Eye (tissue), 1 donor: Measurements from ENCODE around the gene SAP30L.

Experiments used
- DNase-seq: peaks from one replicate; pipeline ENCODE4 v3.0.0-alpha.2; 2015

Gene SAP30L

GRCh38 chr5:154466147-154466546 is 20.4 kb downstream of the SAP30L start:
- DNase-seq: no peak

DNA sequence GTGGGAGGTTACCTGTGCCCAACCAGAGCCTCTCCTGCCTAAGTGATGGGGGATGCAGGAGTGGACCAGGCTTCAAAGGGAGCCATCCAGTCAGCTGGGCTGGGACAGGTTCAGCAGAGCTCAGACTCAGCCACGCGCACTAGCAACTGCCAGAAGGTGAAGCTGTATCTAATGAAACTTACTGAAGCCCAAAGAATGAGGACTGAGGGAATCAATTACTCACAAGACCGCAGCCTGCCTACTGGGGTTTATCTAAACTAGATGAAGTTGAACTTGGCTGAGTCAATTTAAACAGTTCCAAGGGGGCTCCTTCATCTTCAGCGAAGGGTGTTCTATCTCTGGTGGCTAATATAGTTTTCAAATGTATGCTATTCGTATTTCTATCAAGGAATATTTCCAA is 20.9 kb downstream of the SAP30L start:
- DNase-seq: no peak

DNA sequence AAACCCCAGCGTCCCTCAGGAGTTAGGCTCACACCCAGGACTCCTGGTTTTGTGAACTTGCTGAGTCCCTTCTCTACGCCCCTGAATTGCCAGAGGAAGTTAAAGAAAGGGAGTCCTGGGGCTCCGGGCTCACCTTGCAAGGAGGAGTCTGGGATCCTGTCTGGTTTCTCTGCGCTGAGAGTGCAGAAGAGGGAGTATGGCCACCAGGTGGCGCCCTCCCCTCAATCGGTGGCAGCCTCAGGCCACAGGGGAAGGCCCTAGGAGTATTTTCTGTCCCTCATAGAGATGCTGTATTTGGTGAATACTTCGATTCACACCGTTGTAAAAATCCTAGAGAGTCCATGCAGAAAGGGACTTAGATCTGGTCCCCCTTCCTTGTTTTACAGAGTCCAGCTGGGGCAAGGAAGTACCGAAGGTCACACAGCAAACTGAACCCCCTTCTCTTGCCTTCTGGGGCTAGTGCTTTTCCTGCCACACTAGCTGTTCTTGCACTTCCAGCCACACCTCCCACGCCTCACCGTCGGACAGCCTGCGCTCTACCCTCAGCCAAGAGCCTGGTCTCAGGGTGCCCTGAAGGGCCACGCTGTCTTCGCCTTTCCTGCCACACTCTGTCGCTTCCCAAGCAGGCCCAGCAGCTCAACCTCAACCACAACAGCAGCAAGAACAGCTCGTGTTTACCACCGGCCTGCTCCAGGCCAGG is 22.0 kb downstream of the SAP30L start:
- peak; percentile 92 for DNase-seq

- DNase-seq: no peak
These were observed 24.3 kb downstream of the SAP30L start for GRCh38 chr5:154470137-154470536.

- DNase-seq: no peak
These were observed 25.4 kb downstream of the SAP30L start for GRCh38 chr5:154470947-154471870.

GRCh38 chr5:154472871-154473580 is 27.2 kb downstream of the SAP30L start:
- DNase-seq: peak; percentile 64

DNA sequence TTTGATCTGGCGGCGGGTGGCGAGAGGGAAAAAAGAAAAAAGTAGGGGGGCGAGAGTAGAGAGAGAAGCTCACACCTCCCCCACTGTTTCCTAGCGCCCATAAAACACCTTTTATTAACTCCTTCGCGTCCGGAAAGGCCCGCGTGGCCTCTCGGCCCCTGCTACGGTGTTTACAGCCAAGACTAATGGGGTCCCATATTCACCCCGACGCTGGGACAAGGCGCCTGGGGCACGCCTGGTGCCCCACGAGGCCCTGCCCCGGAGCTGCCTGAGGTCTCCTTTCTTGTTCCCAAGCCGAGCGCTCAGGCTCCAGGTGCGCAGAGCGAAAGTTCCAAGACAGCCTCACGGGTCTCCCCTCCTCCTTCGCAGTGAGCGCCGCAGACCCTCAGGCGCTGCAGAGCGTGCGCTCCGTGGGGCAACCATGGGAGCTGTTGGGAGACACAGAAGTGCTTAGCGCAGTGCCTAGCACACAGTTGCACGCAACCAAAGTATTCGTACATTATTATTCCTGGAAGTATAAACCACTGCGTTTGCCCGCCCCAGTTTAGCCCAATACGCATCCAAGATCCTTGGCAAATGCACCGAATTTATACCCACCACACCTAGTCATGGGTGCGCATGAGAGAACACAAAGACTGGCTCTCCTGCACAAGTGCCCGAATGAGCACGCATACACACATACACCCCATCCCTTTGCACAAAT is 27.9 kb downstream of the SAP30L start:
- peak; percentile 67 for DNase-seq

DNA sequence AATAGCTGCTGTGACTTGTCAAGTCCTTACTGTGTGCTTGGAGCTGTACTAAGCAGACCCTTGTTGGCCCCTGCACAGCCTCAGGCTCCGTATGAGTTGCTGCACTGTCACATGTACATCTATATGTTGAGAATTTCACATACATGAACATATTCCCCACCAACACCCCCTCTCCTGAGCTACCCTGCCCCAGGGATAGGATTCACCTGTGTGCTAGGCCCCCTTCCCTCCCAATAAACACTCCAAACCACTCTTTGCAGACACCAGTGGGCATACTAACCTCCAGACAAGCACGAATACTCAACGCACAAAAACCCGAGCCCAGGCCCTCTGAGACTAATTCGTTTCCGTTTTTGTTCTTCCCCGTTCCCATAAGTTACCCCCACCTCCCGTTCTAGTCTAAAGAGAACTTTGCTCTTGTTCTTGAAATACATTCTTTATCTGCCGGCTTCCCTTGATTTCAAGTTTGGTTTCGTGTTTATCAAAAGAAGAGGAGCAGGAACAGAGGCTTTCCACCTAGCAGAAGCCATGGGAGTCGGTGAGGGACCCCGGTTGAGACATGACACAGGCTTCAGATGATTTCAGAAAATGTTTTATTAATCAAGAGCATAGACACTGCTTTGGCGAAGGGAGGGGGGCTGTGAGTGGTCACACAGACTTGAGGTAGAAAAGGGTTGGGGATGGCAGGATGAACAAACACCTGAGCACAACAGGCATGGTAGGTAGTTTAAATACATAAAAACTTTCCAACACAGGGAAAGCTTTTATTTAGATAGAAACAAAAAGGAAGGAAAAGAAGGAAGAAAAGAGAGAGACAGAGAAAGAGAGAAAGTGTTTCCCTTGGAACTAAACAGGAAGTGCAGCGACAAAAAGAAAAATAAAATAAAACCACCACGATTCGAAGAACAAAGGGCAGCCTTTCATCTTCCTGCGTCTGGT is 28.9 kb downstream of the SAP30L start:
- peak; percentile 75 for DNase-seq

- DNase-seq: peak; percentile 75
These were observed 30.0 kb downstream of the SAP30L start for GRCh38 chr5:154475591-154476353.

- peak; percentile 53 for DNase-seq
These were observed 30.8 kb downstream of the SAP30L start for GRCh38 chr5:154476354-154477205.

DNA sequence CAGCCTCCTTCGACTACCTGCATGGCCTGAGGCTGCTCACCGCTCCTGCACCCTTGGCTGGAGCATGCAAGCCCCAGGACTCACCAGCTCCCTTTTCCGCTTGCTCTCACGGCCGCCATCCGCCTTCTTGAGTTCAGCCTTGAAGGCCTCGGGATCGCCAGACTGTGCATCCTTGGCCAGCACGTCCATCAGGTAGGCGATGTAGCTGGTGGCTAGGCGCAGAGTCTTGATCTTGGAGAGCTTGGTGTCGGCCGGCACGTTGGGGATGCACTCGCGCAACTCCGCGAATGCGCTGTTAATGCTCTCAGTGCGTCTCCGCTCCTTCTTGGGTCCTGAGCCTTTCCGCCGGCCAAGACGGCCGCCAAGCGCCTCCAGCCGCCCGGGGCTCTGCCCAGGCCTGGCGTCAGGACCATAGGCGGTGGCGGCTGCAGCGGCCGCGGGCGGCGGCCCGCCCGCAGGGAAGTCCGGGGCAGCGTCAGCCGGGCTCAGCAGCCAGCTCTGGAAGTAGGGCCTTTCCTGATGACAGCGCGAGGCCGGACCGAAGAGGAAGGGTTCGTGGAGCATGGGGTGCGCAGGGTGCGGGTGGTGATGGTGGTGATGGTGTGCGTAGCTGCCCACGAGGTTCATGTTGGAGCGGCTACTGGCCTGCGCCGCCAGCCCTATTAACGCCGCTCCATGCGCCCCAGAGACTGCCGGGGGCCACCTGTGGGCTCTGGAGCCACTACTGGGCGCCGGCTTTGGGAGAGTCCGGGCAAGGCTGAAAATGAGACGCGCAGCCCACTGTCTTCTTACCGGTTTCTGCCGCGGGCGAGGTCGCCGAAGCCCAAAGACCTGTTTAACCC is 31.8 kb downstream of the SAP30L start:
- DNase-seq: peak; percentile 74

- DNase-seq: peak; percentile 78
These were observed 32.4 kb downstream of the SAP30L start, which contains the start of gene HAND1 for GRCh38 chr5:154478224-154478565. HAND1 (minus strand) TSS chr5:154478227; CDS start chr5:154478008, 219 bp downstream.

DNA sequence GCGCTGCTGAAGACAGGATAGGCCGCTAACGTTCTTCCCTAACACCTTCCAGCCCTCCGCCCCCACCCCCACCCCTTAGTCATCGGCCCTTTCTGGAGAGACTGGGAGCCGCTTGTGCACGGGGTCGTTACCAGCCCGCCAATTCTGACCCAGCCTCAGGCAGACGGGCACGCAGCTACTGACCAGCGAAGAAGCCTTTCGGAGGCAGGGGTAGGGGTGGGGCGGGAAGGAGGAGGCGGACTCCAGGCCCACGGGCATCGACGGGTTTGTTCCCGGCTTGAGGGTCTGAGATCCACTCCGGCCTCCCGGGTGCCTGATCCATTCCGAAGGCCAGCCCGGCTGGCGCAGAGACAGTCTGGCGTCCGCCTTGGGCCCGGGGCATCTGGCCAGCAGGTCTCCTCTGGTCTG is 33.0 kb downstream of the SAP30L start:
- no peak for DNase-seq

DNA sequence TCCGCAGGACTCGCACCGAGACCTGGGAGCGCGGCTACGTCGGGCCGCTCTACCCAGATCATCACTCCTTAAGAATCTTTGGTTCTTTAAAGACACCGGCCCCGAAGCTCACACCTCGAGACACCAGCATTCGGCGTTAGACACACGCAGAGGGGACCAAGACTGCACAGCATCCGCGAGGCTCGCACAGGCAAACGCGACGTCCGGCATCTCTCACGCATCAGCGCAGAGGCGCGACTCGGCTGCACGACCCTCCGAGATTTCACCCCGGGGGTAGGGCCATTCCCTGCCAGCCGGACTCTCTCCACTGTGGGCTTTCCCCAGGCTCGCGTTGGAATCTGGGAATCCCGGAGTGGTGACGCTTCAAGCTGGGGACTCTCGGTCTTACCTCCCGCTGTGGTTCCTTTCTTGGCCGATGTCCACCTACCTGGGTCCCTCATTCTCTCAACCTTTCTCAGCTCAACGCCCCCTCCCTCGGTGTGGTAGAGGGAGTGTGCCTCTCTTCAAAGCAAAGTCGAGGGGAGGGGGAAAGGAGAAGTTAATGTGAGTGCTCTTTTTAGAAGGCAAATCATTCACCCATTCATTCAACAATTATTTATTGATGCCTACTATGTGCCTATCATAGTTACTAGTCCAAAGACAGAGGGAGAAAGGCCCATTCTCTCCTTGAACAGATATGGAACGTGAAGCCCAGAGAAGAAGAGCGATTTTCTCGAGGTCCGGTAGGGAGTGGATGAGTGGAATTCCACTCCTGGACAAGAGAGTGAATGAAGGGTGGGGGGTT is 33.6 kb downstream of the SAP30L start:
- peak; percentile 69 for DNase-seq

- DNase-seq: peak; percentile 50
These were observed 34.4 kb downstream of the SAP30L start for GRCh38 chr5:154479944-154480750.

DNA sequence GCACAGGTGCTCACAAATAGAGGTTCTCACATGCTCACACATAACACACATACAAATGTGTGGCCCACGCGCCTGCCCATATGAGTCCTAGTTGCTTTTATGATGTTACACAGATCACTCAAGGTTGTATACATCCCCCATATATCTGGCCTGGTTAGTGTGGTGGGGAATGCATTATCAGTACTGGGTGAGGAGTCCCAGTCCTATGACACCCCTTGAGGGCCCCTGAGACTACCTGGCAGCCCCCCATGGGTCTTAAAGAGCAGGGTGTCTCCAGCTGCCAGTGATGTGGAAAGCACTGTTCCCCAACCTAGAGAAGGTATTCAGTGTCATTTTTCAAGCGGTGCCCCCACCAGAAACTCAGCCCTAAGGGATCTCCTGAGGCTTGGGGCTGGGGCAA is 35.0 kb downstream of the SAP30L start:
- no peak for DNase-seq
